HG02981 (cell line): ENCODE data around the gene TSSK2.

Source experiments
- ATAC-seq: cut with Tn5 transposase; IDR thresholded peaks from one replicate; pipeline ENCODE4 v1.9.1; 2021; ENCODE audit warnings: mild to moderate bottlenecking, moderate library complexity; ENCODE audit not compliant: unreplicated experiment

TSSK2 gene

DNA sequence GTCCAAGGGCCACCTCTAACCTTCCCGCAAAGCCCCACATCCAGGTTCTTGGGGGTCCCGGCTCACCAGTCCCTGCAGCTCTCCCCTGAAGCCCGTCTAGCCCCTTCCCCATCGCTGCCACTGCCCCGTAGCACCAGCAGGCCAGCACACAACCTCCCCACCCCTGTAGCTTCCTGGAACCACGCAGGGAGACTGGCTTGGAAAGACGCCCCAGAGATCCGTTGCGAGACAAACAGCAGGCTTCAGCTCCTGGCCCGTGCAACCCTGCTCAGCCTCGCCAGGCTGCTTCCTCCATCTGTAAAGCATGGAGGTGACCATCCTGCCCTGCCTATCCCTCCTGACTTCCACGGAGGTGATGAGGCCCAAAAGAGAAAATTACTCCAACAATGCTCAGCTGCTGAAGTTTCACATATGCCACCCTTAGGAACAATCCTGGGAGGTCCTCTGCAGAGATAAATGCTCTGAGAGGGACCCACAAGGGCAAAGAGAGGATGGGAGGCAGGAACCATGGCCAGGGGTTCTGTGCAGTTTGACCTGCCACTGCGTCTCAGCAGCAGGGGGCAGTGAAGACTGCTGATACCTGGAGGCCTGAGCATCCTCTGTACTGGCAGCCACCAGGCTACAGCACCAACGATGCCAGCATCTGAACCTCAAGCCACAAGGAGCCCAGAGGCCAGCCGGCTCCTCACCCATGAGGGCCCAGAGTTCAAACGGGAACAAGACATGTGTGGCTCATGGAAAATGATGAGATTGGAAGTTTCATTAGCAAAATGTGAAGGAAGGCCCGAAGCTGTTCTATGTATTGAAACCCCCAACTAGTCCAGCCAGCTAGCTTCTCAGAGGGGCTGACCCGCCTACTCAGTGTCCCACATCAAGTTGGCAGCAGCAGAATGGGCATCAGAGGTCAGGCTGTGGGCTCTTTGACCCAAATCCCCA is 25.0 kb upstream of the TSSK2 start:
- no peak for ATAC-seq

DNA sequence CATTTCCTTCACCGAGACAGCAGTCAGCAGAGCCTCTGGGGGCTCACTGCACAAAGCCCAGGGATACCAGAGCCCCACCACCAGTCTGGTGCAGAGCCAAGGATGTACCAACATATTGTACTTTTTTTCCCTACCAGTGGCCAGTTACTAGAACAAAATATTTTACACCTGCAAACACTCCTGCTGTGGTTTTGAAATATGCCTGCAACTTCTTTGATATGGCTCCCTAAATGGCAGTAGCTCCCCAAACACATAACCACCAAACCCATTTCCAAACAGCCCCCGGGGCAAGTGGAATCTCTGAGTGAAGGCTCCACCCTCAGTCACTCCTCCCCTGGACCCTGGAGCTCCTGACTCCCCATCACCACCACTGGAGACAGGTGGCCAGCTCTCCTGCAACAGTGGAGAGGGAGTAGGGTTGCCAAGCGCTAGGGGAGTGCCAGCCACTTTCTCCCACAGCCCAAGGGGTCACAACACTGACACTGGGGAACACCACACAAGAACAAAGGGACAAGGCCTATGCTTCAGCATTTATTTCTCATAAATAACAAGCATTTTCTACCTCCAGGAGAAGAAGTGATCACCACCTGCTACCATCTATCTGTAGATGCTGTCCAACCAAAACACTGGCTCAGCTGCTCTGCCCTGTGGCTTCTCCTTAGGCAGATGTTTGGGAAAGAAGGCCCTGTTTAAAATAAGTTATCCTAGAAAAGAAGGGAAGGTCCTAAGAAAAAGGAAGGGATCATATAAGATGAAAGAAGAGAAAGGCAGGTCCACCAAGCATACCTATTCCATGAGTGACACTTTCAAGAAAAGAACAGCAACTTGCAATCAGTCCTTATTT is 24.0 kb upstream of the TSSK2 start:
- ATAC-seq = no peak

DNA sequence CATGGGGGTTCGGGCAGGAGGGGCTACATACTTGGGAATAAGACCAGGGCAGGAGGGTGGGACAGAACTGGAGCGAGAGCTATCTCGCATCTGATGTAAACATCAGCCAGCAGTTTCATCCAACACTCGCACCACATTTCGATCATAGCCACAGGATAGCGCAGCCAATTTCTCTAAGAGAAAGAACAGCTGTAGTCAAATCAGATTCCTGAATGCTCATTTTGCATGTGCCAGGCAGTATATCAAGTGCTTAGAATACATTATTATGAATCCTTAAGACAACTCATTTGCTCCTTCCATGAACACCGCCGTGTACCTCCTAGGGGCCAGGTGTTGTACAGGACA is 23.4 kb upstream of the TSSK2 start:
- ATAC-seq = no peak

DNA sequence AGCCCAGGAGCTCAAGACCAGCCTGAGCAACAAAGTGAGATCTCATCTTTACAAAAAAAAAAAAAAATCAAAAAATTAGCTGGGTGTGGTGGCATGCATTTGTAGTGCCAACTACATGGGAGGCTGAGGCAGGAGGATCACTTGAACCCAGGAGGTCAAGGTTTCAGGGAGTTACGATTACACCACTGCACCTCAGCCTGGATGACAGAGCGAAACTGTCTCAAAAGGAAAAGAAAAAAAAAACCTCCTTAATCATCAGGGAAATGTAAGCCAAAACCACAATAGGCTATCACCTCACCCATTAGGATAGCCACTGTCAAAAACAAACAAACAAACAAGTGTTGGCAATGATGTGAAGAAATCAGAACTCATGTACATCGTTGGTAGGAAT is 22.3 kb upstream of the TSSK2 start:
- no peak for ATAC-seq

DNA sequence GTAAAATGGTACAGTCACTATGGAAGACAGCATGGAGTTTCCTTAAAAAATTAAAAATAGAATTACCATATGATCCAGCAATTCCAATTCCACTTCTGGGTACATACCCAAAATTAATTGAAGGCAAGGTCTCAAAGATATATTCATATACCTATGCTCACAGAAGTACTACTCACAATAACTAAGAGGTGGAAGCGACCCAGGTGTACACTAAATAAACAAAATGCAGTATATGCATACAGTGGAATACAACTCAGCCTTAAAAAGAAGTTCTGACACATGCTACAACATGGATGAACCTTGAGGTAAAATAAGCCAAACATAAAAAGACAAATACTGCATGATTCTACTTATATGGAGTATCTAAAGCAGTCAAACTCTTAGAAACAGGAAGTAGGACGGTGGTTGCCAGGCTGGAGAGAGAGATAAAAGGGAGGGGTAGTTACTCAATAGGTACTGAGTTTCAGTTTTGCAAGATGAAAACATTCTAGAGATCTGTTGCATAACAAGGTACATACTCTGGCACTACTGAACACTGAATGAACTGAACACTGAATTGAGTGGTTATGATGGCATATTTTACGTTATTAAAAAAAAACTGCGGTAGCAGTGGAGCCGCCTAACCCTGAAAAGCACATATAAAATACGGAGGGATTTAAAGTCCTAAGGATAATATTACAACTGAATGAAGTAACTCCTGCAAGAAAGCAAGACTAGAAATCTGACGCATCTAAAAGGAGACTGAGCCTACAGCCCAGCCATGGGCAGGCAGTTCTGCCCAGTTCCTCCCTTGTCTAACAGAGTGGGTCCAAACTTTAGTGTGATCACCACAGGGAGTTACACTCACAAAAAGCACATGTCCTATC is 21.7 kb upstream of the TSSK2 start:
- ATAC-seq = peak; percentile 89

DNA sequence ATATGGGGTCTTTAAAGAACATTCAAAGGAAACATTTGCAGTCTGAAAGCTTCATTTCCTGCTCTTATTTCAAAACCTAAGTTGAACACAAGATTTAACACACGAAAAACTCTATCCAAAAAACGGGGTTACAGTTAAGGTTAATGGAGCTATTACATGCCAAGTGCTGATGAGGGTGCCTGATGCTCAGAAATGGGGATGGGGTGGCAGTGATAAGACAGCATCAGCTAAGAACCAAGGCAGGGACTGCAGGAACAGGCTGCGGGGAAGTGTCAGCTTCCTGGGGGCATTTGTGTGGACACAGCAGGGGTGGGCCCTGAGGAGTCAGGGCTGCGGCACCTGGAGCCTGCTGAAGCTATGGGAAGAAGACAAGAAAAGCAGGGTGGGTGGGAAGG is 21.0 kb upstream of the TSSK2 start:
- ATAC-seq = no peak

DNA sequence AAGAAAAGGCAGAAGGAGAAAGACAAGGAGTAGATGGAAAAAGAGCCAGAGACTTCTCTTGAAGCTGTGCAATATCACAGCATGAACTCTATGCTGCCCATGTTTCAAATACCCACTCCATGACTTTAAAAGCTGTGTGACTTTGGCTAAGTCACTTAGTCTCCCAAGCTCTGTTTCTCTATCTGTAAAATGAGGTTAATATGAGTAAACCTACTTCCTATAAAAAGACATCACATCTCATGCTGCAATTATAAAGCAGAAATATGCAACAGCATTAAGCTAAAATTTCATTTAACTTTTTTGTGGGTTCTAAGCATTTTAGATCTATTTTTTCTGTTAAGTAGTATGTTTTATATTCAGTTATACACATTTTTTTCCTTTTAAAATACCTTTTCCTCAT is 20.5 kb upstream of the TSSK2 start:
- no peak for ATAC-seq

DNA sequence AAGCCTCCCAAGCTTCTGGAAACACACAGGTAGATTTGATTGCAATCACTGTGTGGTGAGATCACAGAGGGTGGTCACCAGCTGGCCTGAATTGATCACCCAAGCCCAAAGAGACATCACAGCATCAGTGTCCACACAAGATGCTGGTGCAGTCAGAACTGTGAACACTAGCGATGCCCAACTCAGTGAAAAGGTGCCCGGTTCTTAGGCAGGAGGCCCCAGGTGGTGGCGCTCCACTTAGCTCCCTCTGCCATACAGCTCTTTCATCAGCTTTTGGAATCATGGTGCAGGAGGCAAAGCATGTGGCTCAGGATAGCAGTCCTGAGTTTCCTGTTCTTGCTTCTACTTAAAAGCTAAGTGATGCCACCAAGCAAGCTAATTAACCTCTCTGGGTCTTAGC is 20.0 kb upstream of the TSSK2 start:
- ATAC-seq = no peak

DNA sequence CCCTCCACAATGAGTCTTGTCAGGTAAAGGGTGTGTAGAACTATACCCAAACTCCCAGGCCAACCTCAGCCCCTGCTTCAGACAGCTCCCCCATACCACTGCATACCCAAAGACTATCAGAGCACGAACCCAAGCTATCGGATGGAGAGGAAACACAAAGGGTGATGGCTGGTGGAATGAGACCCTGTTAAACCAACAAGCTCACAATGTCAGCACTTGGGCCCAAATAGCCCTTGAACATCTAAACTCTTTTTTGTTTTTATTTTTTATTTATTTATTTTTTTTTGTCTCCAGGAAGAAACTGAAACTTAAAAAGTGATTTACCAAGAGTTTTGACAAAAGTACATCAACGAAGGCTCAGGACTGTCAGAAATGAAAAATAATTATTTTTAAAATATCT is 19.5 kb upstream of the TSSK2 start:
- no peak for ATAC-seq

DNA sequence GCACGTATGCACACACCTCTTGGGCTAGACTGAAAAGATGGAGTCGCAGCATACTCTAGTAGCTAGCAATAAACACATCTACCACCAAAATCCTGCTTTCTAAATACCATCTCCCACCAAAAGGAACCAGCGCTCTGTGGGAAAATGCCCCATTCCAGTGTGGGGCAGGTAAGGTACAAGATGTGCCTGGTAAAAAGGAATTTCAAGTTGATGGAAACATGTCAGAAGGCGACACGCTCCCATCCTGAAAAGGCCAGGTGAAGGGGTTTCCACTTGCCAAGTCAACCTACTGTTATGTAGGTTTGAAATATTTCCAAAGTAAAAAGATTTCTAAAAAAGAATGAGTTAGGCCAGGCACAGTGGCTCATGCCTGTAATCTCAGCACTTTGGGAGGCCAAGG is 17.7 kb upstream of the TSSK2 start:
- ATAC-seq = no peak

DNA sequence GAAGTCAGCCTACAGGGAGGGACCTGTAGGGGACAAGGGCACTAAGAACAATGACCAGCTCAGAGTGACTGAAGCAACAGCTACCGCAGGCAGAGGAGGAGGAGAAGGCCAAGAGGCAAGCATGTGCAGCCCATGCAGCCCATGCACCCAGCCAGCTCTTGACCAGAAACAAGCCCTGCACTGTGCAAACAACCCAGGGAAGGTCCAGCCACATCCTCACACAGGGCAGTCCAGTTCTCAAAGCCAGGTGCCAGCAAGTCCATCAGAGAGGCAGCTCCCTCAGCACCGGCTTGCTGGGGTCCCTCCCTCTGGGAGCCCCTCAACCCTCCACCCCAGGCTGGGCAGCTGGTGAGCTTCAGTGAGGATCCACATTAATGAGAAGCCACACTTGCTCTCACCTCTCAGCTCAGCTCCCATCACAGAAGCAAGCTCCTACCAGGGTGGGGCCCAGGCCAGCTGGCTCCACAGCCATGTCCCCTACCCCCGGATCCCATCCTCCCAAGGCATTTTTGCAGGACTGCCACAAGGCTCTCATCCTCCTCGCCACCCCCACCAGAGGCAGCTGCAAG is 16.0 kb upstream of the TSSK2 start:
- no peak for ATAC-seq

DNA sequence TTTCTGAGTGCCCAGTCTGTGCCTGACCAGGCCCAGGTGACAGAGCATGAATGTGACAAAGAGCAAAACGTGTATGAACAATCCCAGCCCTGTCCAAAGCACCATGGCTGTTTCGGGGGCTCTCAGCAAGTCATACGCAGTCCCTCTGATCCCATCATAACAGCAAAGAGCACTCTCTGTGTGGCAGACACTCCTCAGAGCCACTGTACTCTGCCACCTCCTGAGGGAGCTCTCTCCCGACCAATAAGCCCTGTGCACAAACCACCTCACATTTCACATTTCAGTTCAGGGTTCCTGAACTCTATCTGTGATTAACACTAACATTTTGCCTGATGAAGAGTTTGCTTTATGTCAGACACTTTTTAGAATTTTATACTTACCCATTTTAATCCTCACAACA is 15.5 kb upstream of the TSSK2 start:
- ATAC-seq = no peak

DNA sequence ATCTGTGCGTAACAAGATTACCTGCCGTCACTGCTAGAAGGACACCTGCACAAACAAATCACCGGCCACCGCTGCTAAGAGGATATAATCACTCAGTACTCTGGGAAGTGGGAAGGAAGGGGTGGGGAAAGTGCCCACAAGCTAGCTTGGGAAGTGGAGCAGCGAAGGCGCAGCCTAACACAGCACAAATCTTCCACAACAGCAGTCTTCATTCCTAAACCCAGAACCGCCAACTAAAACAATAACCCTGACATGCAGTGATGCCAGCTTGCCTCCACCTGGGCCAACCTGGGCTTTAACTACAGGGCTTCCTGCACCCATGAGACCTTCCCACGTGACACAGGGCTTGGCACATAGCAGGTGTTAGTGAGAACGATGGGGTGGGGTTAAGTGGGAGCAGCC is 14.0 kb upstream of the TSSK2 start:
- no peak for ATAC-seq

DNA sequence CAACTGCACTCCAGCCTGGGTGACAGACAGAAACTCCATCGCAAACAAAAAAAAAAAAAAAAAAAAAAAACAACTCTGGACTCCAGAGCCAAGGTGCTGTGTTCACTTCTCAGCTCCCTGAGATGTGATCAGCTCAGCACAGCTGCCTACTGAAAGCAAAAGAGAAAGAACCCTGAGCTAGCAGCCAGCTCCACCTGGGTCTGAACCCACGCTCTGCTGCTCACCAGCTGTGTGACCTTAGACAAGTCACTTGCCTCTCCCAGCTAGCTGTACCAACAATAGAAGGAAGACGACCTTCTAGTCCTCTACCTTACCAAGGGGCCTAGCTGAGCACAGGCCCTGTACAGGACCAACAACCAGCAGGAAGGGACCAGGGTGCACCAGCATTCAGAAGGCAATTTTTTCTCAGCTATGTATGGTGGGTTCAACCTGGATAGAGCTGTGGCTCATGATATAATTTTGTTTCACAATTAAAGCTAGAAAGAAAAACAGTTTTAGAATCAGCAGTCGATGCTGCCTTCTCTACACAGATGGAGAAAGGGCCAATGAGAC is 12.7 kb upstream of the TSSK2 start:
- ATAC-seq = no peak

DNA sequence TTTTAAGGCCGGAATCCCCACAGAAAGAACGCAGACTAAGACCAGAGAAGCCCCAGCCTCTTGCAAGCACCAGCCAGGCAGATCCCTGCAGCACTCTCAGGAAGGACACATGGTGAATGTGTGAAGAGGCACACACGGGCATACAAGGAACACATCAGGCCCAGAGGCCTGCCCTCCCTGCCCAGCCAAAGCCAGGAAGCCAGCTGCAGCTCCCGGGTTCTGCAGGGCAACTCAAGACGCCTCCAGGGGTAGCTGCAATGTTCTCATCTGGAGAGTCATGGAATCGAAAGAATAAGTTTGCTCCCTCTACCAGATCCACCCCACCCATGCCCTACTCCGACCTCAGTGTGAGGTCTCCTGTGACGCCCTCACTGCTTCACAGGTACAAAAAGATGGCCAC is 11.2 kb upstream of the TSSK2 start:
- ATAC-seq = no peak

DNA sequence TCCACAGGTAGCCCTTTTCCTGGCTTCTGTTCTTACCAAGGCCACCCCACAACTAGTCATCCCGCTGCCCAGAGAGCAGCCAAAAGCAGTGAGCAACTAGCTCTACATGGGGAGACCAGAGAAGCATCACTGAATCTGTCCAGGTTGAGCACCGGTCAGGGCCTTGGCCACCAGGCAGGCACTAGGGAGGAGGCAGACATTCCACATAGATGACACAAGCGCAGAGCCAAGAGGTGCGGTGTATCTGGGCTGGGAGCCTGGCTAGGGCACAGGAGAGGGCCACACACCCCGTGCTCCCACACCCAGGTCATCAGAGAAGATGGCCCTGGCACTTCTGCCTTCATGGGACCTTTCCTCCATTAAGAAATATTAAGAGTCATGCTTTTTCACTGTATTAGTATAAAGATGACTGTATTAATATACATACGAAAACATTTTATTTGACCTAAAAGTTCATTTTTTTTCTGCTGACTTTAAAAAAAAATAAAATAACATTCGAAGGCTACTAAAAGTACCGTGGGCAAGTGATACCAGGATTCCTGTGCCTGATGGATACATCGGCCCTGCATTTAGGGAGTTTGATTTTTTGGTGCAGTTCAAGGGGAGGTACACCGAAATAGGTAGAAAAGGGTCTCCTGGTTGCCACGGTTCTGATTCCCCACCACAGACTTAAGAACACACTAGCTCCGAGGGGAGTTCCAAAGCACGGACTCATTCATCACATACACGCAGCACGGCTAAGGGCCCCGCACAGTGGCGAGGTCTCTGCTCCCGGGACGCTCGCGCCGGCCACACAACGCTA is 10.1 kb upstream of the TSSK2 start:
- ATAC-seq = peak; percentile 3

DNA sequence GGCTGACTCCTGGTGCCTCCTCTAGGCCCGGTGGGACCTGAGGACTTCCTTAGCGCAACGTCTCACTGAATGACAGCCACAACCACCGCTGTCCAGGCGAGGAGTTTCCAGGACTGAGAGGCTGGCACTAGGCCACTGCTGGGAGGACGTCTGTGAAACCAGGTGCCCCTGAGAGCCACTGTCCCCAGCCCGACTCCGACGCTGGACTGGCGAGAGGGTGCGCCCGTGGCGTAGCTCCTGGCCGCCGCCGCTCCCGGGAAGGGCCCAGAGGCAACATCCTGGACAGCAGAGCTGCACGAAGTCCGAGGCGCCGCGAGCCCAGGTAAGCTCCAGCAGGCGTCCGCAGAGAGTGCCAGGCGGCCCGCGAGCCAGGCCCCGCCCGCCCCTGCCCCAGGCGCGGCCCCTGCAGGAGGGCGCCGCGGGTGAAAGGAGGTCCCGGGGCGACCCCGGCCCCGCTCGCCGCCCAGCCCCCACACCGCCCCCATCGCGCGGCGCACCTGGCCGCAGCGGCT is 9.4 kb upstream of the TSSK2 start:
- ATAC-seq = peak; percentile 22

DNA sequence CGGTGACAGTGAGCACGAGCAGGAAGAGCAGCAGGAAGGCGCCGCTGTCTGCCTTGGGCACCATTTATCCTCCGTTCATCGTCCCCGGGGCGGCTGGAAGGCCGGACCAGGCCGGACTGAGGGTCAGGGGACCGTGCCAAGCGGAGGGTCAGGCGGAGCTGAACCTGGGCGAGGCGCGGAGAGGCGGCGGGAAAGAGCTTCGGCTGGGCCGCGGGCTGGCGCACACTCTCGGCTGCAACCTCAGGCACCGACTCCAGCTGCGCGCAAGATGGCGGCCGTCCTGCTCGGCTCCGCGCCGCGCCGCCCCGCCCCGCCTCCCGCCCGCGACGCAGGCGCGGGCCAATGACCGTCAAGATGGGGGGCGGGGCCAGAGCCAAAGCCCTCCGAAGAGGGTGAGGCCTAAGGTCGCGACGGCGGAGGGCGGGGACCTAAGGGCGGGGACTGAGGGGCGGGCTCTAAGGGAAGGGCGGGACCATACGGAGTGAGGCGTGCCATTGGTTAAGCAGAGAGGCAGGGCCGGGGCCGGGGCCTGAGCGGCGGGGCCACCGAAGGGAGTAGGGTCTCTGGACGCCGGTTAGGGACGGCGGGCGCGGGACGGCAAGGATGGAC is 8.9 kb upstream of the TSSK2 start, which contains the start of gene DGCR2:
TSS of gene DGCR2 (minus strand) at position 270 of the 609 bp plus-strand sequence. CDS start at position 64, 206 bp downstream.
- peak; percentile 86 for ATAC-seq
